DND-41 (cell line): Measurements from ENCODE around the gene CTNNA3.

Source experiments
- EZH2 ChIP-seq: IDR thresholded peaks from 3 replicates; pipeline ENCODE4 v1.6.1; 2012; ENCODE audit warnings: borderline replicate concordance, low read depth, mild to moderate bottlenecking, moderate library complexity, low read length, inconsistent platforms; ENCODE audit not compliant: severe bottlenecking
- TF ChIP-seq, protein P1 (sequence below): IDR thresholded peaks from 2 replicates; pipeline ENCODE4 v1.5.1; 2012; ENCODE audit warnings: borderline replicate concordance, low read length, moderate library complexity, mild to moderate bottlenecking; ENCODE audit not compliant: poor library complexity, severe bottlenecking; ENCODE audit errors: extremely low read depth

DNA sequence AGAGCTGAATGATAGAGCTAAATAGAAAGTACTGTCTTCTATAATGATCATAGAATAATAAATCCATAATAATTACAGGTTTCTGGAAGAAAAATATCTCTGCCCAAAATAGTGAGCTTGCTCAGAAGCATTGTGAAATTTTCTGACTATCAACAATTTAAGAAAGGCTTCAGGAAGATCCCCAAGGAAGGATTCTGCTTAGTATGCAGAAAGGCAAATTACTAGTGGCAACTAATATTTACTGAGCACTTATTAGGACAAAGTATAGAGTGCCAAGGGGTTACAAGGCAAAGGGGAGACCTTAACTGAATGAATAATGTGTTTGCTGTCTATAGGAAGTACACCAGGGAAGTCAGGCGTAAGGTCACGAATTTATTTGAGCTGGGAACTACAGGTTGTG lies 928.3 kb downstream of the CTNNA3 start:
- TF ChIP-seq, protein P1, sequence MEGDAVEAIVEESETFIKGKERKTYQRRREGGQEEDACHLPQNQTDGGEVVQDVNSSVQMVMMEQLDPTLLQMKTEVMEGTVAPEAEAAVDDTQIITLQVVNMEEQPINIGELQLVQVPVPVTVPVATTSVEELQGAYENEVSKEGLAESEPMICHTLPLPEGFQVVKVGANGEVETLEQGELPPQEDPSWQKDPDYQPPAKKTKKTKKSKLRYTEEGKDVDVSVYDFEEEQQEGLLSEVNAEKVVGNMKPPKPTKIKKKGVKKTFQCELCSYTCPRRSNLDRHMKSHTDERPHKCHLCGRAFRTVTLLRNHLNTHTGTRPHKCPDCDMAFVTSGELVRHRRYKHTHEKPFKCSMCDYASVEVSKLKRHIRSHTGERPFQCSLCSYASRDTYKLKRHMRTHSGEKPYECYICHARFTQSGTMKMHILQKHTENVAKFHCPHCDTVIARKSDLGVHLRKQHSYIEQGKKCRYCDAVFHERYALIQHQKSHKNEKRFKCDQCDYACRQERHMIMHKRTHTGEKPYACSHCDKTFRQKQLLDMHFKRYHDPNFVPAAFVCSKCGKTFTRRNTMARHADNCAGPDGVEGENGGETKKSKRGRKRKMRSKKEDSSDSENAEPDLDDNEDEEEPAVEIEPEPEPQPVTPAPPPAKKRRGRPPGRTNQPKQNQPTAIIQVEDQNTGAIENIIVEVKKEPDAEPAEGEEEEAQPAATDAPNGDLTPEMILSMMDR = no peak
- no peak for TF ChIP-seq EZH2
